GM23338 (cell line): Measurements from ENCODE around the gene SCAPER. TPM values are rescaled to one million over a fixed set of nuclear protein-coding genes. Genes with fewer than 3 reads are reported as not detected.

Source experiments
- ATAC-seq: fragments of 200-7000 bp; cut with Tn5 transposase; 3 replicates; pipeline ENCODE4 v1.9.1; 2020
- DNase-seq: peaks from one replicate; pipeline ENCODE4 v3.0.0-alpha.2; 2015; ENCODE audit warnings: low spot score
- H2AFZ ChIP-seq: fragments of 200-600 bp; sonication (generic); 2 replicates; pipeline ENCODE4 v1.8.0; 2016; ENCODE audit warnings: antibody characterized with exemption, mild to moderate bottlenecking, moderate library complexity
- H3F3A ChIP-seq: fragments of 200-600 bp; sonication (generic); replicated peaks from 2 replicates; pipeline ENCODE4 v1.8.0; 2017; ENCODE audit warnings: antibody characterized with exemption, mixed run types, low read depth
- H3K27ac ChIP-seq: fragments of 200-600 bp; sonication (generic); 2 replicates; pipeline ENCODE4 v1.6.1; 2016; ENCODE audit warnings: low read depth
- H3K27me3 ChIP-seq: fragments of 200-600 bp; sonication (generic); 2 replicates; pipeline ENCODE4 v1.8.0; 2016; ENCODE audit warnings: mild to moderate bottlenecking, mixed run types, moderate library complexity; ENCODE audit not compliant: insufficient read depth
- H3K36me3 ChIP-seq: fragments of 200-600 bp; sonication (generic); 2 replicates; pipeline ENCODE4 v1.8.0; 2016; ENCODE audit warnings: mild to moderate bottlenecking; ENCODE audit not compliant: insufficient read depth
- H3K4me1 ChIP-seq: fragments of 200-600 bp; sonication (generic); 2 replicates; pipeline ENCODE4 v1.8.0; 2016; ENCODE audit warnings: mild to moderate bottlenecking, moderate library complexity; ENCODE audit not compliant: insufficient read depth
- H3K4me2 ChIP-seq: fragments of 200-600 bp; sonication (generic); 2 replicates; pipeline ENCODE4 v1.7.1; 2017; ENCODE audit warnings: mixed run types
- H3K4me3 ChIP-seq: fragments of 200-600 bp; sonication (generic); 2 replicates; pipeline ENCODE4 v1.6.1; 2016; ENCODE audit warnings: mixed run types
- H3K79me2 ChIP-seq: fragments of 200-600 bp; sonication (generic); replicated peaks from 2 replicates; pipeline ENCODE4 v1.8.0; 2017; ENCODE audit warnings: mild to moderate bottlenecking; ENCODE audit not compliant: insufficient read depth
- H3K9me2 ChIP-seq: fragments of 200-600 bp; sonication (generic); 2 replicates; pipeline ENCODE4 v1.8.0; 2017; ENCODE audit not compliant: insufficient read depth
- H4K20me1 ChIP-seq: fragments of 200-600 bp; sonication (generic); replicated peaks from 2 replicates; pipeline ENCODE4 v1.8.0; 2017; ENCODE audit warnings: mild to moderate bottlenecking; ENCODE audit not compliant: insufficient read depth
- H3K27ac Mint-ChIP-seq: 2 replicates; pipeline ENCODE4 v1.8.0; 2020; ENCODE audit warnings: inconsistent platforms, mild to moderate bottlenecking, moderate library complexity, mixed read lengths
- H3K27me3 Mint-ChIP-seq: 3 replicates; pipeline ENCODE4 v1.8.0; 2022; ENCODE audit warnings: low read depth, mild to moderate bottlenecking, moderate library complexity, mixed read lengths, inconsistent platforms; ENCODE audit not compliant: insufficient read depth, poor library complexity
- H3K36me3 Mint-ChIP-seq: 3 replicates; pipeline ENCODE4 v1.8.0; 2021; ENCODE audit warnings: low read depth, mild to moderate bottlenecking, inconsistent platforms, moderate library complexity, mixed read lengths
- H3K4me1 Mint-ChIP-seq: 3 replicates; pipeline ENCODE4 v1.8.0; 2020; ENCODE audit warnings: mild to moderate bottlenecking, inconsistent platforms, mixed read lengths
- H3K4me3 Mint-ChIP-seq: 3 replicates; pipeline ENCODE4 v1.8.0; 2021; ENCODE audit warnings: moderate library complexity, mild to moderate bottlenecking, inconsistent platforms, mixed read lengths
- H3K9me3 Mint-ChIP-seq: 3 replicates; pipeline ENCODE4 v1.8.0; 2020; ENCODE audit warnings: moderate library complexity, mild to moderate bottlenecking, inconsistent platforms, mixed read lengths
- CREB1 ChIP-seq: fragments of 250-450 bp; sonication (Bioruptor Pico); IDR thresholded peaks from 2 replicates; pipeline ENCODE4 v1.5.0; 2020; ENCODE audit warnings: low read depth, mild to moderate bottlenecking, moderate library complexity
- CTCF ChIP-seq, 2 experiments: fragments of 200-600 bp in 1 of 2; sonication (generic) in 1 of 2; conservative IDR thresholded peaks; 2 replicates each; pipeline versions ENCODE4 v1.5.1 to v1.6.1; 2016 to 2017; ENCODE audit warnings: antibody characterized with exemption in 2 of 2, low read depth in 2 of 2, mild to moderate bottlenecking in 2 of 2, moderate library complexity in 1 of 2
- EZH2 ChIP-seq: fragments of 200-600 bp; sonication (generic); IDR thresholded peaks from one replicate; pipeline ENCODE4 v1.8.0; 2017; ENCODE audit warnings: antibody characterized with exemption, mild to moderate bottlenecking, low read depth; ENCODE audit not compliant: unreplicated experiment
- EZH2phosphoT487 ChIP-seq: fragments of 200-600 bp; sonication (generic); IDR thresholded peaks from one replicate; pipeline ENCODE4 v1.8.1; 2018; ENCODE audit warnings: antibody characterized with exemption; ENCODE audit not compliant: unreplicated experiment
- NANOG ChIP-seq: IDR thresholded peaks from 2 replicates; pipeline ENCODE4 v1.6.1; 2016; ENCODE audit warnings: antibody characterized with exemption, borderline replicate concordance
- REST ChIP-seq: IDR thresholded peaks from one replicate; pipeline ENCODE4 v1.6.1; 2018; ENCODE audit warnings: antibody characterized with exemption; ENCODE audit not compliant: unreplicated experiment
- ZNF331 ChIP-seq: fragments of 250-450 bp; sonication (Bioruptor Pico); IDR thresholded peaks from 2 replicates; pipeline ENCODE4 v1.5.0; 2020; ENCODE audit warnings: low read depth, mild to moderate bottlenecking, moderate library complexity
- ZNF462 ChIP-seq: fragments of 250-450 bp; sonication (Bioruptor Pico); IDR thresholded peaks from 2 replicates; pipeline ENCODE4 v1.5.0; 2020; ENCODE audit warnings: mild to moderate bottlenecking, moderate library complexity
- polyA plus RNA-seq: library from polyadenylated mRNA; unstranded; fragments of >200 nt; fragmentation: Nextera tagmentation; extraction: Ambion mirVana; gene quantifications from 2 replicates; pipeline ENCODE4 v1.2.1, GENCODE V29; 2016
- total RNA-seq: library from RNA; depleted of rRNA; stranded (reverse); fragments of >200 nt; shearing (Covaris generic); gene quantifications from 2 replicates; pipeline ENCODE4 v1.2.3, GENCODE V29; 2014

SCAPER gene
- total and polyA plus RNA-seq, 2 experiments from 2014 or later, result 9.1 to 17.6 TPM

- H3K27me3 Mint-ChIP-seq, result no peaks in the 10 kb centered on the region
- ATAC-seq, result no peak
- no peak for TF ChIP-seq ZNF331 (CRISPR knock-in tag)
- TF ChIP-seq NANOG, result no peak
- no peak for TF ChIP-seq EZH2phosphoT487
- TF ChIP-seq CREB1 (CRISPR knock-in tag), result no peak
- TF ChIP-seq CTCF (conservative IDR thresholded peaks at IDR 0.05; ENCODE audit: low read depth in 2 of 2), result no peak
- TF ChIP-seq REST, result no peak
- no peak for TF ChIP-seq EZH2
- TF ChIP-seq ZNF462 (CRISPR knock-in tag), result no peak
These were observed 456.4 kb downstream of the SCAPER start for GRCh38 chr15:76448755-76449154.

More at GRCh38 chr15:76448755-76449154, 456.4 kb downstream of the SCAPER start:
- Histone ChIP-seq H2AFZ (no peak overlapping the region), H3K27ac (no peak overlapping the region), H3F3A (no peaks in the 10 kb centered on the region), H3K27me3 (no peaks in the 10 kb centered on the region), H3K36me3 (no peaks in the 10 kb centered on the region), H3K4me1 (no peaks in the 10 kb centered on the region), H3K9me2 (no peaks in the 10 kb centered on the region; the same call in 1 of the 2 replicates), H4K20me1 (no peaks in the 10 kb centered on the region), H3K4me3 (no peak overlapping the region), H3K4me2 (no peak overlapping the region), H3K79me2 (no peaks in the 10 kb centered on the region)
- no peaks in the 10 kb centered on the region for H3K36me3 Mint-ChIP-seq
- DNase-seq, result no peak
- no peak overlapping the region for H3K27ac Mint-ChIP-seq
- H3K4me3 Mint-ChIP-seq, result no peak overlapping the region
- no peaks in the 10 kb centered on the region for H3K9me3 Mint-ChIP-seq
- H3K4me1 Mint-ChIP-seq, result no peaks in the 10 kb centered on the region
